ENCODE data around the gene ZNF462.

DNA sequence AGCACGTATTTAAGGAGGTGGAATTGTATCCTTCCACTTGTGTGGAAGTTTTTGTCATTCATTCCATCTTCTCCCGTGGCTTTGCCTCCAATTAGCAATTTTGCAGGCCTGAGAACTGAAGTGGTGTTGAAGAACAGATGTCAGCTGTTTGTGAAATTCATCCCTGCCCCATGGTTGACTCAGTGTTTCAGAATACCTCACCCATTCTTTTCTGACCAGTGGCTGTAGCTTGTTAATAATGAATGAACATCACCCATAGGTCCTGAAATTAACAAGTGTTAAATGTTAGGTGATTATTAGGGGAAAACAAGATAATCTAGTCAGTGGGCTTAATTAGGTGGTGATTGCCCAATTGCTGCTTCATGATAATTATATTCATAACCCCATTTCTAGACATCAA is 11.7 kb downstream of the ZNF462 start:
- TF ChIP-seq, protein P1, sequence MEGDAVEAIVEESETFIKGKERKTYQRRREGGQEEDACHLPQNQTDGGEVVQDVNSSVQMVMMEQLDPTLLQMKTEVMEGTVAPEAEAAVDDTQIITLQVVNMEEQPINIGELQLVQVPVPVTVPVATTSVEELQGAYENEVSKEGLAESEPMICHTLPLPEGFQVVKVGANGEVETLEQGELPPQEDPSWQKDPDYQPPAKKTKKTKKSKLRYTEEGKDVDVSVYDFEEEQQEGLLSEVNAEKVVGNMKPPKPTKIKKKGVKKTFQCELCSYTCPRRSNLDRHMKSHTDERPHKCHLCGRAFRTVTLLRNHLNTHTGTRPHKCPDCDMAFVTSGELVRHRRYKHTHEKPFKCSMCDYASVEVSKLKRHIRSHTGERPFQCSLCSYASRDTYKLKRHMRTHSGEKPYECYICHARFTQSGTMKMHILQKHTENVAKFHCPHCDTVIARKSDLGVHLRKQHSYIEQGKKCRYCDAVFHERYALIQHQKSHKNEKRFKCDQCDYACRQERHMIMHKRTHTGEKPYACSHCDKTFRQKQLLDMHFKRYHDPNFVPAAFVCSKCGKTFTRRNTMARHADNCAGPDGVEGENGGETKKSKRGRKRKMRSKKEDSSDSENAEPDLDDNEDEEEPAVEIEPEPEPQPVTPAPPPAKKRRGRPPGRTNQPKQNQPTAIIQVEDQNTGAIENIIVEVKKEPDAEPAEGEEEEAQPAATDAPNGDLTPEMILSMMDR (IDR thresholded peaks at IDR 0.05) = no peak
- TF ChIP-seq POLR2A (IDR thresholded peaks at IDR 0.05) = no peak
